HEK293T (cell line): ENCODE data around the gene BRPF1.

Experiments
- ARNT ChIP-seq: fragments of 450-650 bp; IDR thresholded peaks from 2 replicates; pipeline ENCODE4 v1.6.1; 2017; ENCODE audit warnings: mild to moderate bottlenecking
- BHLHE40 ChIP-seq: fragments of 450-650 bp; IDR thresholded peaks from 2 replicates; pipeline ENCODE4 v1.6.1; 2016; ENCODE audit warnings: mild to moderate bottlenecking, moderate library complexity, borderline replicate concordance
- CTBP1 ChIP-seq: fragments of 450-650 bp; IDR thresholded peaks from 2 replicates; pipeline ENCODE4 v1.6.1; 2016; ENCODE audit warnings: borderline replicate concordance
- ELF4 ChIP-seq: fragments of 450-650 bp; IDR thresholded peaks from 2 replicates; pipeline ENCODE4 v1.6.1; 2017; ENCODE audit warnings: antibody characterized with exemption
- FOXA1 ChIP-seq: fragments of 450-650 bp; IDR thresholded peaks from 2 replicates; pipeline ENCODE4 v1.6.1; 2016; ENCODE audit warnings: mild to moderate bottlenecking
- FOXM1 ChIP-seq: fragments of 450-650 bp; IDR thresholded peaks from 2 replicates; pipeline ENCODE4 v1.6.1; 2017; ENCODE audit warnings: mild to moderate bottlenecking, borderline replicate concordance
- HDGF ChIP-seq: fragments of 450-650 bp; IDR thresholded peaks from 2 replicates; pipeline ENCODE4 v1.6.1; 2017; ENCODE audit warnings: antibody characterized with exemption, borderline replicate concordance
- LEF1 ChIP-seq: fragments of 450-650 bp; IDR thresholded peaks from 2 replicates; pipeline ENCODE4 v1.6.1; 2017; ENCODE audit warnings: mild to moderate bottlenecking, borderline replicate concordance
- NFRKB ChIP-seq: fragments of 450-650 bp; IDR thresholded peaks from 2 replicates; pipeline ENCODE4 v1.6.1; 2016; ENCODE audit warnings: mild to moderate bottlenecking, moderate library complexity
- SP1 ChIP-seq: fragments of 450-650 bp; IDR thresholded peaks from 2 replicates; pipeline ENCODE4 v1.6.1; 2017
- SUZ12 ChIP-seq: fragments of 450-650 bp; IDR thresholded peaks from 2 replicates; pipeline ENCODE4 v1.6.1; 2016; ENCODE audit warnings: mild to moderate bottlenecking
- TARDBP ChIP-seq: fragments of 450-650 bp; IDR thresholded peaks from 2 replicates; pipeline ENCODE4 v1.6.1; 2016

DNA sequence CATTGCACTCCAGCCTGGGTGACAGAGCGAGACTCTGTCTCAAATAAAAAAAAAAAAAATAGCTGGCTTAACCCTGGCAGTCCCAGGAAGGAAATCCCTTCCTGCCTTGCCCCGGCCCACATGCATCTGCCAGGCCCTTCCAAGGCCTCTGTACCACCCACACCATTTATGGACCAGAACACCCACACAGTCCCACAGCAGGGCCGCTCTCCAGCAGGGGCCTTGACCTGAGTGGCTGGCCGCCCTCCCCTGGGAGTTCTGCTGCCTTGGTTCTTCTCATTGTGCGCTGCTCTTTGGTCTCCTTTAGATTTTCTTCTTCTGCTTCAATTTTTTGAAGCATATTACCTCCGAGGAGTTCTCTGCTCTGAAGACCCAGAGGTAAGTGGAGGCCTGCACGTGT lies 44.0 kb upstream of the BRPF1 start:
- TF ChIP-seq NFRKB = no peak
- no peak for TF ChIP-seq CTBP1
- TF ChIP-seq SUZ12 = no peak
- no peak for TF ChIP-seq FOXM1
- TF ChIP-seq FOXA1 = no peak
- no peak for TF ChIP-seq SP1
- TF ChIP-seq LEF1 = no peak
- no peak for TF ChIP-seq ELF4
- TF ChIP-seq TARDBP = no peak
- TF ChIP-seq BHLHE40 = no peak
- no peak for TF ChIP-seq ARNT
- TF ChIP-seq HDGF = no peak
